Mesenchymal stem cell (in vitro differentiated cells and primary cell): Measurements from ENCODE around the gene RNU6-9.

Experiments used
- DNase-seq: peaks from one replicate; pipeline ENCODE4 v3.0.0-alpha.2; 2013
- H2AFZ ChIP-seq: one replicate; pipeline ENCODE4 v1.6.1; 2013; ENCODE audit warnings: low read depth, mild to moderate bottlenecking, control low read depth, inconsistent platforms, low read length, moderate library complexity
- H2AK5ac ChIP-seq: 2 replicates; pipeline ENCODE4 v1.6.1; 2013; ENCODE audit warnings: low read length, moderate library complexity, mild to moderate bottlenecking, inconsistent platforms; ENCODE audit not compliant: severe bottlenecking
- H2BK120ac ChIP-seq: one replicate; pipeline ENCODE4 v1.6.1; 2013; ENCODE audit warnings: low read depth, mild to moderate bottlenecking, inconsistent platforms, low read length, moderate library complexity
- H2BK12ac ChIP-seq, 2 experiments: one replicate each; pipeline ENCODE4 v1.6.1; 2013; ENCODE audit warnings: inconsistent platforms in 2 of 2, low read length in 2 of 2, mild to moderate bottlenecking in 2 of 2, moderate library complexity in 2 of 2, control low read depth in 1 of 2
- H2BK15ac ChIP-seq: one replicate; pipeline ENCODE4 v1.6.1; 2013; ENCODE audit warnings: mild to moderate bottlenecking, low read depth, inconsistent platforms; ENCODE audit not compliant: poor library complexity, severe bottlenecking
- H2BK5ac ChIP-seq: 2 replicates; pipeline ENCODE4 v1.6.1; 2013; ENCODE audit warnings: low read depth, mild to moderate bottlenecking, low read length, control low read depth, inconsistent platforms; ENCODE audit not compliant: poor library complexity, severe bottlenecking
- H3K14ac ChIP-seq, 2 experiments: one replicate each; pipeline ENCODE4 v1.6.1; 2013; ENCODE audit warnings: inconsistent platforms in 2 of 2, low read length in 2 of 2, control low read depth in 1 of 2, mild to moderate bottlenecking in 1 of 2, moderate library complexity in 1 of 2
- H3K18ac ChIP-seq, 2 experiments: one replicate each; pipeline ENCODE4 v1.6.1; 2013; ENCODE audit warnings: inconsistent platforms in 2 of 2, low read length in 2 of 2, control low read depth in 1 of 2, low read depth in 1 of 2, mild to moderate bottlenecking in 1 of 2
- H3K23ac ChIP-seq, 2 experiments: one replicate each; pipeline ENCODE4 v1.6.1; 2013; ENCODE audit warnings: inconsistent platforms in 2 of 2, low read length in 2 of 2, mild to moderate bottlenecking in 2 of 2, moderate library complexity in 2 of 2, control low read depth in 1 of 2
- H3K27ac ChIP-seq: 2 replicates; pipeline ENCODE4 v1.5.1; 2013; ENCODE audit warnings: mild to moderate bottlenecking, moderate library complexity, low read length, control low read depth, inconsistent platforms; ENCODE audit not compliant: poor library complexity, severe bottlenecking
- H3K27me3 ChIP-seq, 2 experiments: 2 replicates each; pipeline versions ENCODE4 v1.6.1 to v1.7.0; 2013; ENCODE audit warnings: low read length in 2 of 2, mild to moderate bottlenecking in 2 of 2, moderate library complexity in 2 of 2, control low read depth in 1 of 2, inconsistent platforms in 1 of 2; ENCODE audit not compliant: control insufficient read depth in 1 of 2, insufficient read depth in 1 of 2
- H3K36me3 ChIP-seq, 2 experiments: 2 replicates each; pipeline versions ENCODE4 v1.6.1 to v1.7.0; 2013; ENCODE audit warnings: low read length in 2 of 2, control low read depth in 1 of 2, inconsistent platforms in 1 of 2, low read depth in 1 of 2, mild to moderate bottlenecking in 1 of 2; ENCODE audit not compliant: insufficient read depth in 2 of 2, control insufficient read depth in 1 of 2
- H3K4ac ChIP-seq, 2 experiments: one replicate each; pipeline ENCODE4 v1.6.1; 2013; ENCODE audit warnings: inconsistent platforms in 2 of 2, low read length in 2 of 2, mild to moderate bottlenecking in 2 of 2, moderate library complexity in 2 of 2, control low read depth in 1 of 2, low read depth in 1 of 2
- H3K4me1 ChIP-seq: 2 replicates; pipeline ENCODE4 v1.6.1; 2013; ENCODE audit warnings: low read depth, low read length, control low read depth; ENCODE audit not compliant: control insufficient read depth, insufficient read depth
- H3K4me2 ChIP-seq: 2 replicates; pipeline ENCODE4 v1.6.1; 2013; ENCODE audit warnings: low read length, mild to moderate bottlenecking, inconsistent platforms; ENCODE audit not compliant: poor library complexity, severe bottlenecking
- H3K4me3 ChIP-seq, 2 experiments: 2 replicates each; pipeline versions ENCODE4 v1.5.1 to v1.7.0; 2013; ENCODE audit warnings: low read length in 2 of 2, mild to moderate bottlenecking in 2 of 2, control low read depth in 1 of 2, low read depth in 1 of 2; ENCODE audit not compliant: insufficient read depth in 1 of 2
- H3K79me1 ChIP-seq: replicated peaks from 2 replicates; pipeline ENCODE4 v1.6.1; 2013; ENCODE audit warnings: mild to moderate bottlenecking, control low read depth, low read length, inconsistent platforms; ENCODE audit not compliant: poor library complexity, severe bottlenecking
- H3K9ac ChIP-seq: 2 replicates; pipeline ENCODE4 v1.7.0; 2013; ENCODE audit warnings: mild to moderate bottlenecking, low read length, moderate library complexity
- H3K9me3 ChIP-seq: 2 replicates; pipeline ENCODE4 v1.7.0; 2013; ENCODE audit warnings: mild to moderate bottlenecking, low read length; ENCODE audit not compliant: control insufficient read depth
- H4K8ac ChIP-seq: one replicate; pipeline ENCODE4 v1.6.1; 2013; ENCODE audit warnings: inconsistent platforms, mild to moderate bottlenecking, low read length, moderate library complexity
- H4K91ac ChIP-seq: one replicate; pipeline ENCODE4 v1.6.1; 2013; ENCODE audit warnings: mild to moderate bottlenecking, low read length, inconsistent platforms
- WGBS: methylation state at CpG from one replicate; pipeline ENCODE4 v1.1.7; 2013; ENCODE audit warnings: mixed read lengths; 5-methylcytosine and 5-hydroxymethylcytosine counted together

Gene RNU6-9

GRCh38 chr19:934197-934840, 41.0 kb downstream of the RNU6-9 start:
- peaks cover 38 to 87% of the 10 kb centered on the region in 2 experiments for H3K36me3 ChIP-seq
- H3K27me3 ChIP-seq, result no peaks in the 10 kb centered on the region
- no peak overlapping the region for H3K9ac ChIP-seq
- H4K91ac ChIP-seq, result peak overlapping the region; percentile 93
- H2BK12ac ChIP-seq, result peak overlapping the region; percentile 61 to 89
- H3K4me2 ChIP-seq, result peak overlapping the region; percentile 60
- H4K8ac ChIP-seq, result peak overlapping the region; percentile 95
- H3K14ac ChIP-seq, result peak overlapping the region; percentile 62 to 73
- H3K4ac ChIP-seq, result peak overlapping the region; percentile 77 to 92
- 92% methylated on average over 29 of the region's 29 CpGs for WGBS
- peak overlapping the region; percentile 100 for H2BK120ac ChIP-seq
- H2AFZ ChIP-seq, result no peak overlapping the region
- H3K27ac ChIP-seq, result peak overlapping the region; percentile 99
- no peak overlapping the region for H3K23ac ChIP-seq
- DNase-seq, result no peak
- peak overlapping the region in 1 of 2 experiments; percentile 31 for H3K4me3 ChIP-seq
- peak overlapping the region; percentile 82 for H2BK15ac ChIP-seq
- H3K18ac ChIP-seq, result peak overlapping the region; percentile 85 to 93
- H3K79me1 ChIP-seq, result no peaks in the 10 kb centered on the region
- peaks cover 48% of the 10 kb centered on the region for H3K4me1 ChIP-seq
- peak overlapping the region; percentile 98 for H2AK5ac ChIP-seq
- peak overlapping the region; percentile 96 for H2BK5ac ChIP-seq
- no peaks in the 10 kb centered on the region for H3K9me3 ChIP-seq

GRCh38 chr19:934865-935479, 41.7 kb downstream of the RNU6-9 start:
- Histone ChIP-seq H4K91ac (peak overlapping the region; percentile 8), H2BK120ac (no peak overlapping the region), H3K4me2 (no peak overlapping the region), H3K4me3 (no peak overlapping the region), H2BK15ac (no peak overlapping the region), H3K36me3 (peaks cover 39 to 87% of the 10 kb centered on the region in 2 experiments), H3K18ac (peak overlapping the region; percentile 67 to 93), H2BK12ac (peak overlapping the region in 1 of 2 experiments; percentile 89), H3K27me3 (no peaks in the 10 kb centered on the region), H3K4ac (peak overlapping the region; percentile 7 to 36), H3K9me3 (no peaks in the 10 kb centered on the region), H4K8ac (no peak overlapping the region), H3K23ac (peak overlapping the region in 1 of 2 experiments; percentile 14), H3K27ac (peak overlapping the region; percentile 99), H3K4me1 (peaks cover 52% of the 10 kb centered on the region), H2BK5ac (peak overlapping the region; percentile 91), H2AK5ac (peak overlapping the region; percentile 76), H3K14ac (no peak overlapping the region), H3K9ac (no peak overlapping the region), H2AFZ (no peak overlapping the region), H3K79me1 (no peaks in the 10 kb centered on the region)
- no peak for DNase-seq
- 93% methylated on average over 31 of the region's 31 CpGs for WGBS

GRCh38 chr19:936175-936546, 42.9 kb downstream of the RNU6-9 start:
- H3K9ac ChIP-seq, result no peak overlapping the region
- no peak overlapping the region for H3K27ac ChIP-seq
- no peak overlapping the region for H3K18ac ChIP-seq
- H4K8ac ChIP-seq, result no peak overlapping the region
- H2AK5ac ChIP-seq, result no peak overlapping the region
- H2BK12ac ChIP-seq, result no peak overlapping the region
- H4K91ac ChIP-seq, result no peak overlapping the region
- no peak overlapping the region for H2BK15ac ChIP-seq
- H3K36me3 ChIP-seq, result peaks cover 32 to 89% of the 10 kb centered on the region in 2 experiments
- no peak overlapping the region for H2BK120ac ChIP-seq
- no peak overlapping the region for H3K23ac ChIP-seq
- no peaks in the 10 kb centered on the region for H3K9me3 ChIP-seq
- no peak overlapping the region for H3K4me2 ChIP-seq
- H2BK5ac ChIP-seq, result no peak overlapping the region
- H3K14ac ChIP-seq, result no peak overlapping the region
- H3K4me1 ChIP-seq, result peaks cover 60% of the 10 kb centered on the region
- H2AFZ ChIP-seq, result no peak overlapping the region
- H3K4ac ChIP-seq, result no peak overlapping the region
- no peaks in the 10 kb centered on the region for H3K79me1 ChIP-seq
- no peaks in the 10 kb centered on the region for H3K27me3 ChIP-seq
- no peak overlapping the region for H3K4me3 ChIP-seq
- WGBS, result 92% methylated on average over 10 of the region's 10 CpGs
- DNase-seq, result no peak

GRCh38 chr19:937259-937694, 44.0 kb downstream of the RNU6-9 start:
- Histone ChIP-seq H3K23ac (no peak overlapping the region), H3K4me1 (peaks cover 61% of the 10 kb centered on the region), H4K8ac (no peak overlapping the region), H3K4me2 (no peak overlapping the region), H2BK120ac (no peak overlapping the region), H2BK12ac (no peak overlapping the region), H3K9me3 (no peaks in the 10 kb centered on the region), H3K4ac (no peak overlapping the region), H3K27me3 (no peaks in the 10 kb centered on the region), H3K27ac (no peak overlapping the region), H3K79me1 (no peaks in the 10 kb centered on the region), H2AK5ac (no peak overlapping the region), H3K9ac (no peak overlapping the region), H2BK5ac (no peak overlapping the region), H3K4me3 (no peak overlapping the region), H3K14ac (no peak overlapping the region), H4K91ac (peak overlapping the region; percentile 23), H3K36me3 (peaks cover 28 to 89% of the 10 kb centered on the region in 2 experiments), H2BK15ac (no peak overlapping the region), H3K18ac (no peak overlapping the region), H2AFZ (no peak overlapping the region)
- WGBS, result 87% methylated on average over 14 of the region's 16 CpGs
- DNase-seq, result no peak
